HG02870 (cell line): Measurements from ENCODE around the gene MCC.

Experiments
- ATAC-seq: cut with Tn5 transposase; IDR thresholded peaks from one replicate; pipeline ENCODE4 v1.9.1; 2021; ENCODE audit warnings: mild to moderate bottlenecking, moderate library complexity; ENCODE audit not compliant: unreplicated experiment

The MCC gene

DNA sequence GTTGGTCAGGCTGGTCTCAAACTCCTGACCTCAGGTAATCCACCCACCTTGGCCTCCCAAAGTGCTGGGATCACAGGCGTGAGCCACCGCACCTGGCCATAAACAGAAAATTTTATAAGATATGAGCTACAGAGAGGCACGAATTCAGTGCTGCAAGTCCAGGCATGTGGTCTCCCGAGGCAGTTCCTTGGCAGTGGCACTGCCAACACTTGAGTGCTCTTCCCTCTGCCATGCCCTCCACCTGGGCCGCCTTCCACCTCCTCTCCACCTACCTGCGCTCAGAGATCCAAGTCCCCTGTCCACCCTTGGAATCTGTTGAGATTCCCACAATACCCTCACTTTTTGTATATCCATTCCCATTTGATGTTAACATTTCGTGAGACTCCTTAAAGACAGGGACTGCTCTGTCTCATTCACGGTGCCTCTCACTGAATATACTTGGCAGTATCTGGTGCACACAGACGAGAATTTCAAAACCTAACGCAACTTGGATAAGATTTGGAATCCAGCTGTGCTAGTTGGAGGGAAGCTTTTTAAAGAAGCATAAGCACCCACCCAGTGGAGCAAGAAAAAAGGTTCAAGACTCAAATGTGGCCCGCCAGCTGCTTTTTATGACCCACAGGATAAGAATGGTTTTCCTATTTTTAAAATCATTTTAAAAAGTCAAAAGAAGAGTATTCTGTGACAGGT lies 443.3 kb downstream of the MCC start:
- no peak for ATAC-seq

- ATAC-seq, result no peak
Observed at GRCh38 chr5:113043491-113043931, 444.7 kb downstream of the MCC start.

DNA sequence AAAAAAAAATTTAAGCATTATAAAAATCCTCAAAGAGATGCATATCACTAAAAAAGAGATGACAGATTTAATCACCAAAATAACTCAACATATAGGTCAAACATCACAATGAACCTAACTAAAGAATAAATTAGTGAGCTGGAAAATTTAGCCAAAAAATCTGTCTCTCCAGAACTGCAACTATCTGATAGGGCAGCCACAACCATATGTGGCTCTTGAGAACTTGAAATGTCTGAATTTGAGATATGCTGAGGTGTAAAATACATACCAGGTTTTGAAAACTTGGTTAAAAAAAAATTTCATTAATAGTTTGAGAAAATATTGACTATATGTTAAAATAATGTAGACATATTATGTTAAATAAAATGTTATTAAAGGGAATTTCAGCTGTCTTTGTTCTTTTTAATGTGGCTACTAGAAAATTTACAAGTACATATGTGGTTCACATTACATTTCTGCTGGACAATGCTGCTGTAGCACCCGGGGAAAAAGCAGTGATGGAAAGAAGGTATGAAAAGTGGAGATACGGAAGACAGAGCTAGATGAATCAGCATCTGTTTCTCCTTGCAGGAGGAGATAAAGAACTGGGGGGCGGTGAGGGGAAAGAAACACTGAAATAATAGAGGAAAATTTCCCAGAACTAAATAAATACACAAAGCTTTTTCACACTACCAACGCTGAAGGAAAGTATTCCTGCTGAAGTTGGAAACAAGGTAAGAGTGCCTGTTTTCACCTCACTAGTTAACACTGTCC lies 445.6 kb downstream of the MCC start:
- ATAC-seq, result no peak

DNA sequence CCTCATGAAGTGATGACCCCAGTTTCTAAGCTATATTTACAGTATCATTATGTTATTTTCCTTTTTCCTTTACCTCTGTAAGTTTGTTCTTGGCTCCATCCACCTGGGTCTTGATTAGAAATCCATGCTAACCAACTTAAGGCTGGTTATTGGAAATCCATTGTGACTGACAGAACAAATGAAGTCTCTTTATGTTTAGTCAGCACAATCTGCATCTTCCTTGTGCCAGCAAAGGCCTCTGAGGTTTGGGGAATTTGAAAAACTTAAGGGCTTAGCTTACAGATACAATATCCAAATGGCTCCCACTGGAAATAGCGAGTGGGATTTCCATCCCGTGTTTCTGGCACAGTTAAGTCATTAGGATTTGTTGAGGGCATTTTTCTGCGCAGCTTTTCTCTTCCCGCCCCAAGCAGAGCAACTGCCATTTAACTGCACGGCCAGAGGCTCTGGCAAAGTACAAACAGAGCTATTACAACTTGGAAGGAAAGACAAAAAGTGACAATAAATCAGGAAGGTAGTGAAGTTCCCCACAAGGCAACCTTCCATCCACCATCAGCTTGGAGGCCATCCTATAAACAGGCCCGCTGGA lies 447.5 kb downstream of the MCC start:
- no peak for ATAC-seq

DNA sequence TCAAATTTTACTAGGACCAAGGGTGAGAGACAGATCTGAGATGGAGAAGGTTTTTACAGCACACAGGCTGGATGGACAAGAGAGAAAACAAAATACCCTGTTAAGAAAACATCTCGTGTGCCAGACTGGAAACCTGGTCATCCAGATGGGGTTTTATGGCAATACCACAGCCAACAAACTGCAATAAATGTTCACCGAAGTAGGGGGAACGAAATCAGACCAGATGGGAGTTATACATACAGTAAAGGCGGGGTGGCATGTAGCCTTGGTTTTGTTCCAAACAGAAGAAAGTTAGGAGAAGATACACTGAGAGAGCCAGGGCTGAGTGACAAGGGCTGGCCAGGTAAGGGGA lies 448.3 kb downstream of the MCC start:
- no peak for ATAC-seq

- ATAC-seq, result no peak
Observed at GRCh38 chr5:113039229-113039933, 448.9 kb downstream of the MCC start.

- no peak for ATAC-seq
Observed at GRCh38 chr5:113038714-113039113, 449.5 kb downstream of the MCC start.

DNA sequence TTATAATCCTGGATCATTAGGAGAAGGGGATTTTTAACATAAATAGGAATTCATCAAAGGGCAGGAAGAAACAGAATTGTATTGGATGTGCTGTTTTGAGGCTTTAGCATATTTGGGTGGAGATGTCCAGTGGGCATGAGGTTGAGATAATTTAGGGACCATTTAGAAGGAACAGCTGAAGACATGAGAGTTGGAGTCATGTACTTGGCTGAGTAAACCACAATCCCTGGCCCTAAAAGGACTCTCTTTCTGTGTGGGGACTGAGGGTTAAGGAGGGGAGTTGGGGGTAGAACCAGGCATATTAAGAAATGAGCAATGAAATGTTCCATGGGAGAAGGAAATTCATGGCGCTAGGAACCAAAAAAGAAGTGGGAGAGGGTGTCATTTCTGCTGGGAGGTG lies 450.1 kb downstream of the MCC start:
- no peak for ATAC-seq

GRCh38 chr5:113036826-113037225 lies 451.4 kb downstream of the MCC start:
- no peak for ATAC-seq

DNA sequence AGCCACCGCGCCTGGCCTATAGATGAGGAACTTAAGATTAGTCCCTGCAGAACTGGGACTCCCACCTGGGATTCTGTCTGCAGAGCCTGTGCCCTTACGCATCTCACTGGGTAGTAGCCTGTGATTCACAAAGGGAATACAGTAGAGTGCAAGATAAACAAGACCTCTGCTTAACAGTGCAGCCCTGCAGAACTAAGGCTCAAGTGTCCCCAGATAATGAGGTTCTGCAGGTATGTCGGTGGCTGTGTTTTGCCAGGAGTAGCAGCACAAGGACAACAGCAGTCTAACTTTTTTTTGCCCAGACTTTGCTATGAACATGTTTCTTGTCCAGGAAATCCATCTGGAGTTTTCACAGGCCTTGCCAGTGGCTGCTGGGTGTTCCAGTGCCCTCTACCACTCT lies 451.9 kb downstream of the MCC start:
- no peak for ATAC-seq

- ATAC-seq, result no peak
Observed at GRCh38 chr5:113035096-113035495, 453.2 kb downstream of the MCC start.

DNA sequence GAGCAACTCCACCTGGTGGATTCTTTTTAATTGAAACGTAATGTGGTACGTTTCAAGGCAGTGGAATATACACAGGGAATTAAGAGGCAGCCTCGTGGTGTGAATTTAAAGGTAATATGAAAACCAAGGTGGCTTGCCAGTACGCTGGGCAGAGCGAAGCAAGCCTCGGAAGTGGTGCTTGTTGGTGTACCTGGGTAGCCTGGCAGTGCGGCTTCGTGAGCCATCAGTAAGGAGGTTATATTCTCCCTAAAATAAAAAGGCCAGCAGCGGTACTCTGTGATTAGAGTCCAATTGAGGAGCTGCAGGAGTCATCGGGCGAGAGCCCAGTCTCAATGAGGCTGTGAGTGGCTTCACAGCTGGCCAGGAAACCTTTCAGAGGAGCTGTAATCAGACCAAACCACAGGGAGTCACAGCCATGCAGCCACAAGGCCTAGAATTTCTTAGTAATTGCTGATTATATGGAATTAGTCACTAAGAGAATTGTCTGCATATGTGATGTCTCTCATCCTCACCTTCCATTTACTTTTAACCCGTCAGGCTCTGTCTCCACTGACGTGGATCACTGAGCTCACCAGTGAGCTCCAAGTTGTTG lies 454.0 kb downstream of the MCC start:
- no peak for ATAC-seq

DNA sequence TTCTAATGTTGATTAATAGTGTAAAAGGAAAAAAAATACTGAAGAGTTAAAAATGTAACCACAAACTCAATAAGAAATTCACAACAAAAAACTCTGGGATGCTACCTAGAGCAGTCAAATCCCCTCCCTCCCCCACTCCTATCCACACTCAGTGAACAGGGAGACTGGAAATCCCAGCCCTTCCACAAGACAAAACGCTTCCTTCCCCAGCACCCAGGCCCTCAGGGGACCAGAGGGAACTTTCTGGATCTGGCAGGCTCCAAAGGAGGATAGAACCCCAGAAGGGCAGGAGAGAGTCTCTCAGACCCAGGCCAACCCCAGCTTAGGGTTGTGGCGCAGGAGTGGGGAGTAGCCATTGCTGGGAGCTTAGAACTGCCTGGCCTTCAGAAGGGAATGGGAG lies 456.7 kb downstream of the MCC start:
- ATAC-seq, result no peak

DNA sequence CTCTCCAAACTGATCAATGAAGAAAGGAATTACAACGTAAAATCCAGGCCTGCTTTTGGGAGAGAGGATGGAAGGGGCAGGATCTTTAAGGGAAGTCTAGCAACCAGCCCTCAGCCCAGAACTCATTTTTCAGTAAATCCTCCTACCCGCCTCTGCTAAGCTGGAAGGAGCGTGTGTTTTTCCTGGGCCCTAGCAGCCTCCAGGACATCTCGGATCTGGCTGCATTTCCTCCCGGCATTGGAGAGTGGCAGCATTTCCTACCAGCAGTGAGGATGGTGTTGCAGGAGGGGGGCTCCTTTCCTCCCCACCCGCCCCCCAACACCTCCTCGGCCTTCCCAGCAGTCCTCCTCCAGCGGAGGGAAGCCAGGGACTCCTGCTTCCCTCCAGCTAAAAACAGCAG lies 457.1 kb downstream of the MCC start:
- ATAC-seq, result no peak

- no peak for ATAC-seq
Observed at GRCh38 chr5:113029614-113030013, 458.6 kb downstream of the MCC start.

DNA sequence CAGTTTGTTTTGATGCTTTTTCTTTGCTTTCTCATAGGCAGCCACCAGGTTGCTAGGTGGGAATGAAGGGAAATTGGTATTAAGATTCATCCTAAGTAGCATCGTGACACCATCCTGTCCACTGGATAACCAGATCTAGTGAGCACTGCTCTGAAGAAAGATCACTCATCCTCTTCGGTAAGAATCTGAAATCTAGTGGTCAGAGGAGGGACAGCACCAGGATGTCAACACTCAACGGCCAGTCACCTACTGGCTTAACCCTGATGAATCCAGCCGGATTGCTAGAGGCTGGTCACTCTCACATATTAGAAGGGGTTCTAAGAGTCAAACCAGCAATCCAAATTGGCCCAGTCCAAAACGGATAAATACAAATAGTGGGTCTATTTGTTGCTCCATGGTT lies 460.8 kb downstream of the MCC start:
- no peak for ATAC-seq

DNA sequence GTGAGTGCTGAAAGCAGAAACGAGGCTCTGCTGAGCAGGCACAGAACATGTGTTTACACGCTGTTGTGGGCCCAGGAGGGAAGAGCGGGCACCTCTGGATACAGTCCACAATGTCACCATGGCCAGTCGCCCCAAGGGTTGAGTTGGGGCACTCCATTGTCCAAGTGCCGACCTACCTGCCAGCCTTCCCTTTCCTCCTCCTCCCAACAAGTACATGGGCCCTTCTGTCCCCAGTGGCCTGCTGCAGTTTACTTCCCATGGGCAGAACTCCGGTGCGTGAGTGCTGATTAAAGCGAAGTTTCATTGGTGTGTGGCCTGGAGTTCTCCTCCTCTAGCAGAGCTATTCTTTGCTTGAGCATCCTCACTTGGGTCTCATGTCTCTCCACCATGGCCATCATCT lies 461.2 kb downstream of the MCC start:
- ATAC-seq, result no peak

- no peak for ATAC-seq
Observed at GRCh38 chr5:113026211-113026610, 462.0 kb downstream of the MCC start.

- no peak for ATAC-seq
Observed at GRCh38 chr5:113025596-113025995, 462.7 kb downstream of the MCC start.

GRCh38 chr5:113024076-113024697 lies 464.1 kb downstream of the MCC start:
- no peak for ATAC-seq

GRCh38 chr5:113022661-113023060 lies 465.6 kb downstream of the MCC start:
- ATAC-seq, result peak; percentile 59
